HepG2 (cell line): ENCODE results near the gene PEPD. TPM values are rescaled to one million over a fixed set of nuclear protein-coding genes. Genes with fewer than 3 reads are reported as not detected.

Source experiments
- ATAC-seq: fragments of 200-7000 bp; cut with Tn5 transposase; 3 replicates; pipeline ENCODE4 v1.9.1; 2020; ENCODE audit warnings: mild to moderate bottlenecking, moderate library complexity
- BruUV-seq: library from RNA; stranded (reverse); fragments of 400-500 nt; replicated peaks from 2 replicates; lab custom pipeline; 2021; lab: Mats Ljungman, UMichigan
- CTCF ChIA-PET: fragments of 300-600 bp; formaldehyde crosslinking; extraction: SDS; loops from one replicate; lab custom pipeline; 2021; ENCODE audit warnings: low total read pairs, inconsistent platforms, low intra/inter-chr PET ratio; lab: Yijun Ruan, JAX
- POLR2A ChIA-PET: fragments of 350-600 bp; sonication (Branson Sonifier 250); formaldehyde crosslinking; loops from one replicate; lab custom pipeline; 2020; ENCODE audit warnings: antibody characterized with exemption, inconsistent platforms; lab: Yijun Ruan, JAX
- DNase-seq: peaks from one replicate; pipeline ENCODE4 v3.0.0-alpha.2; 2015; ENCODE audit warnings: low spot score
- FAIRE-seq: peaks from 3 replicates; lab custom pipeline; 2011; peaks lifted over from hg19 to GRCh38; lab: Jason Lieb, UNC
- H2AFZ ChIP-seq: one replicate; pipeline ENCODE4 v1.6.1; 2011; ENCODE audit warnings: low read length, inconsistent platforms
- H3K27ac ChIP-seq: fragments of 300-600 bp; 3 replicates; pipeline ENCODE4 v1.8.0; 2011; ENCODE audit warnings: mixed run types, mild to moderate bottlenecking, mixed read lengths, low read length, inconsistent platforms; ENCODE audit not compliant: insufficient read depth; ENCODE audit errors: extremely low read length
- H3K27me3 ChIP-seq, 2 experiments: fragments of 200-600 bp in 1 of 2; 2 replicates in 1 of 2; 3 replicates in 1 of 2; pipeline versions ENCODE4 v1.6.0 to v1.8.0; 2011; ENCODE audit warnings: low read length in 2 of 2, mild to moderate bottlenecking in 2 of 2, moderate library complexity in 2 of 2, inconsistent platforms in 1 of 2; ENCODE audit not compliant: insufficient read depth in 2 of 2, control insufficient read depth in 1 of 2
- H3K36me3 ChIP-seq, 2 experiments: fragments of 200-600 bp in 1 of 2; replicated peaks in 1 of 2; 2 replicates in 1 of 2; 3 replicates in 1 of 2; pipeline versions ENCODE4 v1.5.1 to v1.8.0; 2011; ENCODE audit warnings: low read length in 2 of 2, inconsistent platforms in 1 of 2; ENCODE audit not compliant: insufficient read depth in 2 of 2, control insufficient read depth in 1 of 2
- H3K4me1 ChIP-seq: 2 replicates; pipeline ENCODE4 v1.5.1; 2012; ENCODE audit warnings: low read length, inconsistent platforms; ENCODE audit not compliant: insufficient read depth
- H3K4me2 ChIP-seq: 2 replicates; pipeline ENCODE4 v1.6.0; 2011; ENCODE audit warnings: low read depth, low read length, inconsistent platforms
- H3K4me3 ChIP-seq, 3 experiments: fragments of 200-600 bp in 1 of 3; sonication (generic), shearing (Covaris generic) in 1 of 3; replicated peaks in 1 of 3; 2 replicates each; pipeline ENCODE4 v1.5.1; 2011 to 2016; ENCODE audit warnings: low read length in 3 of 3, inconsistent platforms in 2 of 3, low read depth in 2 of 3, mild to moderate bottlenecking in 2 of 3, control low read depth in 1 of 3, mixed read lengths in 1 of 3; ENCODE audit not compliant: insufficient read depth in 1 of 3
- H3K79me2 ChIP-seq: one replicate; pipeline ENCODE4 v1.6.1; 2011; ENCODE audit warnings: low read length, inconsistent platforms; ENCODE audit not compliant: insufficient read depth
- H3K9ac ChIP-seq: 2 replicates; pipeline ENCODE4 v1.6.0; 2011; ENCODE audit warnings: mild to moderate bottlenecking, low read depth, low read length, inconsistent platforms; ENCODE audit not compliant: insufficient read depth
- H3K9me3 ChIP-seq: 2 replicates; pipeline ENCODE4 v1.5.1; 2012; ENCODE audit warnings: mild to moderate bottlenecking, low read length
- H4K20me1 ChIP-seq: 2 replicates; pipeline ENCODE4 v1.6.0; 2011; ENCODE audit warnings: inconsistent platforms, mild to moderate bottlenecking, low read length, moderate library complexity; ENCODE audit not compliant: insufficient read depth
- AKAP8 ChIP-seq: sonication (generic); formaldehyde crosslinking; IDR thresholded peaks from 2 replicates; pipeline ENCODE4 v1.5.1; 2020; ENCODE audit warnings: mild to moderate bottlenecking, missing genetic modification reagents
- DMAP1 ChIP-seq: IDR thresholded peaks from 2 replicates; pipeline ENCODE4 v1.6.1; 2016
- IKZF1 ChIP-seq: fragments of 450-650 bp; IDR thresholded peaks from 2 replicates; pipeline ENCODE4 v1.7.1; 2016
- KLF15 ChIP-seq: sonication (generic); formaldehyde crosslinking; IDR thresholded peaks from 2 replicates; pipeline ENCODE4 v1.8.1; 2023; ENCODE audit warnings: borderline replicate concordance, mild to moderate bottlenecking, inconsistent platforms, missing genetic modification reagents, mixed read lengths
- KLF9 ChIP-seq: IDR thresholded peaks from 2 replicates; pipeline ENCODE4 v1.6.1; 2016; ENCODE audit warnings: low read depth
- MED13 ChIP-seq: sonication (generic); formaldehyde crosslinking; IDR thresholded peaks from 2 replicates; pipeline ENCODE4 v1.5.0; 2020; ENCODE audit warnings: missing genetic modification reagents
- MLLT10 ChIP-seq: sonication (generic); formaldehyde crosslinking; IDR thresholded peaks from 2 replicates; pipeline ENCODE4 v1.4.0; 2020; ENCODE audit warnings: missing genetic modification reagents
- PCBP2 ChIP-seq: fragments of 200-400 bp; formaldehyde crosslinking; optimal IDR thresholded peaks from 2 replicates; pipeline ENCODE3; 2018; ENCODE audit warnings: low read length, low read depth; ENCODE audit not compliant: poor library complexity, severe bottlenecking
- RFX3 ChIP-seq: IDR thresholded peaks from 2 replicates; pipeline ENCODE4 v1.6.1; 2016; ENCODE audit warnings: missing biosample characterization, missing genetic modification reagents
- SRSF9 ChIP-seq: fragments of 200-400 bp; formaldehyde crosslinking; IDR thresholded peaks from 2 replicates; pipeline ENCODE4 v1.6.1; 2018; ENCODE audit warnings: borderline replicate concordance, mild to moderate bottlenecking, low read depth, low read length; ENCODE audit not compliant: insufficient read depth, poor library complexity, severe bottlenecking
- ZKSCAN1 ChIP-seq: fragments of 150-350 bp; IDR thresholded peaks from 2 replicates; pipeline ENCODE4 v1.6.1; 2014; ENCODE audit warnings: low read length
- ZNF12 ChIP-seq: sonication (generic); formaldehyde crosslinking; IDR thresholded peaks from 2 replicates; pipeline ENCODE4 v1.5.0; 2020; ENCODE audit warnings: missing genetic modification reagents
- WGBS: methylation state at CpG from one replicate; pipeline ENCODE4 v1.1.6; 2017; ENCODE audit warnings: low lambda C conversion rate; 5-methylcytosine and 5-hydroxymethylcytosine counted together
- in situ Hi-C: cut with HindIII; loops from 2 replicates; pipeline ENCODE4 v1.10.0; 2017; ENCODE audit warnings: low pct_unique_long_range_greater_than_20kb; ENCODE audit not compliant: extremely low pct_ligation_motif_present
- intact Hi-C: fragments of 100-400 bp; cut with micrococcal nuclease; formaldehyde crosslinking; loops from one replicate; pipeline ENCODE4 v1.10.0; 2022; ENCODE audit not compliant: unreplicated experiment
- polyA plus RNA-seq, 8 experiments: library from polyadenylated mRNA; depleted of rRNA in 3 of 8; stranded (reverse) in 7 of 8; unstranded in 1 of 8; fragments of >200 nt; fragmentation: Illumina TruSeq in 4 of 8; extraction: Trizol in 4 of 8; gene quantifications; 2 replicates each; pipeline versions ENCODE4 v1.2.1 to v1.2.3, GENCODE V29; 2011 to 2016; ENCODE audit warnings: low read depth in 4 of 8, missing spikeins in 1 of 8, mixed read lengths in 1 of 8; ENCODE audit not compliant: insufficient read depth in 1 of 8
- total RNA-seq, 5 experiments: library from RNA; depleted of rRNA; stranded (reverse); fragments of >200 nt; fragmentation: Illumina TruSeq; extraction: Trizol; gene quantifications; 2 replicates each; pipeline ENCODE4 v1.2.3, GENCODE V29; 2016; ENCODE audit warnings: low read depth in 1 of 5
- TF ChIP-seq, protein P1 (sequence below): fragments of 450-650 bp; IDR thresholded peaks from 2 replicates; pipeline ENCODE4 v1.6.1; 2016

PEPD gene
- total and polyA plus RNA-seq, 2 of the 13 experiments (the other 11 are each of a cell fraction or from before 2014, with no cell fraction given), result 60.7 to 75.1 TPM

GRCh38 chr19:33554821-33555220, 33.2 kb upstream of the PEPD start (continued):
- TF ChIP-seq KLF15 (CRISPR knock-in tag) (no peak), IKZF1 (no peak), RFX3 (CRISPR knock-in tag) (no peak), SRSF9 (no peak), AKAP8 (CRISPR knock-in tag) (no peak), ZKSCAN1 (no peak), PCBP2 (no peak), MLLT10 (no peak), KLF9 (CRISPR knock-in tag) (no peak), MED13 (CRISPR knock-in tag) (no peak), ZNF12 (CRISPR knock-in tag) (no peak)

GRCh38 chr19:33554391-33554790, 32.8 kb upstream of the PEPD start:
- DNase-seq (no peak), ATAC-seq (no peak), FAIRE-seq (no peak)
- Histone ChIP-seq H3K79me2 (no peaks in the 10 kb centered on the region), H2AFZ (no peak overlapping the region), H3K4me1 (no peaks in the 10 kb centered on the region), H3K4me3 (no peak overlapping the region), H3K4me2 (no peak overlapping the region), H3K9me3 (no peaks in the 10 kb centered on the region), H3K27me3 (peaks cover 2 to 34% of the 10 kb centered on the region in 2 experiments; a peak in 4 of 5 replicates), H3K36me3 (no peaks in the 10 kb centered on the region), H4K20me1 (no peaks in the 10 kb centered on the region), H3K9ac (no peak overlapping the region), H3K27ac (no peak overlapping the region)
- BruUV-seq, result no TSS peak
- ChIA-PET POLR2A (no interaction called here), CTCF (no interaction called here)
- in situ Hi-C loops (no loop called here), intact Hi-C loops (no loop called here)
- TF ChIP-seq, protein P1, sequence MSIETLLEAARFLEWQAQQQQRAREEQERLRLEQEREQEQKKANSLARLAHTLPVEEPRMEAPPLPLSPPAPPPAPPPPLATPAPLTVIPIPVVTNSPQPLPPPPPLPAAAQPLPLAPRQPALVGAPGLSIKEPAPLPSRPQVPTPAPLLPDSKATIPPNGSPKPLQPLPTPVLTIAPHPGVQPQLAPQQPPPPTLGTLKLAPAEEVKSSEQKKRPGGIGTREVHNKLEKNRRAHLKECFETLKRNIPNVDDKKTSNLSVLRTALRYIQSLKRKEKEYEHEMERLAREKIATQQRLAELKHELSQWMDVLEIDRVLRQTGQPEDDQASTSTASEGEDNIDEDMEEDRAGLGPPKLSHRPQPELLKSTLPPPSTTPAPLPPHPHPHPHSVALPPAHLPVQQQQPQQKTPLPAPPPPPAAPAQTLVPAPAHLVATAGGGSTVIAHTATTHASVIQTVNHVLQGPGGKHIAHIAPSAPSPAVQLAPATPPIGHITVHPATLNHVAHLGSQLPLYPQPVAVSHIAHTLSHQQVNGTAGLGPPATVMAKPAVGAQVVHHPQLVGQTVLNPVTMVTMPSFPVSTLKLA, result peak; percentile 96
- no peak for TF ChIP-seq DMAP1
- WGBS, result 57% methylated on average over 5 of the region's 9 CpGs
